ENCODE measurements around the gene TP53INP2. TPM values are rescaled to one million over a fixed set of nuclear protein-coding genes. Genes with fewer than 3 reads are reported as not detected.

TP53INP2 gene
- total and polyA plus RNA-seq, 2 of the 4 experiments (the other 2 are of a cell fraction), result 1.3 to 7.4 TPM

GRCh38 chr20:34709831-34710567 lies 5.9 kb downstream of the TP53INP2 start:
- ChIA-PET POLR2A (ENCODE audit: unreplicated experiment) (no interaction called here), CTCF (interaction anchor here (0.8 to 1.3 kb wide), 2 partner anchors 60 to 184 kb away, joined by 3 to 4 read pairs; no protein-coding TSS in a partner anchor)
- intact Hi-C loops (cut with micrococcal nuclease), result loop anchor here (5.0 kb wide), 3 partner anchors 57 to 398 kb away; no protein-coding TSS in a partner anchor
- Histone ChIP-seq H2AK9ac (replicated peaks; ENCODE audit: low read depth, low read length, poor library complexity) (peak overlapping the region; percentile 90), H4K8ac (ENCODE audit: low read depth in 2 of 2, low read length in 2 of 2) (peak overlapping the region; percentile 29 to 78; a peak in 1 of 4 replicates), H2BK15ac (ENCODE audit: low read depth, low read length) (peak overlapping the region; percentile 37; the same call in 1 of the 3 replicates), H2BK5ac (ENCODE audit: low read depth, low read length, poor library complexity, severe bottlenecking) (no peak overlapping the region), H3K36me3 (ENCODE audit: control insufficient read depth, insufficient read depth, low read length) (peaks cover 22% of the 10 kb centered on the region), H3K56ac (ENCODE audit: extremely low read depth, insufficient read depth, low read length) (no peak overlapping the region; the same call in 1 of the 2 replicates), H3K9me3 (ENCODE audit: control insufficient read depth, insufficient read depth, low read length) (no peaks in the 10 kb centered on the region), H3K27ac (ENCODE audit: insufficient read depth, low read length) (peak overlapping the region; percentile 24), H2BK120ac (ENCODE audit: low read depth, low read length) (peak overlapping the region; percentile 40; the same call in 1 of the 2 replicates), H3K4me2 (ENCODE audit: low read depth, low read length) (peak overlapping the region; percentile 79), H4K91ac (ENCODE audit: insufficient read depth, low read depth, low read length) (peak overlapping the region; percentile 39), H3K4me1 (ENCODE audit: control insufficient read depth, insufficient read depth, low read length) (peaks cover 22% of the 10 kb centered on the region), H3K27me3 (ENCODE audit: control insufficient read depth, insufficient read depth, low read length) (no peaks in the 10 kb centered on the region), H3K4ac (ENCODE audit: low read depth, low read length) (peak overlapping the region; percentile 82), H2AK5ac (ENCODE audit: low read depth, low read length) (peak overlapping the region; percentile 83), H3K18ac (ENCODE audit: low read depth, low read length) (no peak overlapping the region; the same call in 1 of the 2 replicates), H3K79me1 (ENCODE audit: low read depth in 1 of 2, low read length in 2 of 2) (peaks cover 0 to 60% of the 10 kb centered on the region in 2 experiments; a peak in 2 of 4 replicates), H3K14ac (replicated peaks; ENCODE audit: low read depth, low read length) (peak overlapping the region; percentile 84), H4K5ac (ENCODE audit: low read depth, low read length) (peak overlapping the region; percentile 28; the same call in 1 of the 2 replicates), H2AFZ (replicated peaks; ENCODE audit: low read length, poor library complexity) (peak overlapping the region; percentile 97), H2BK20ac (ENCODE audit: low read depth, low read length) (peak overlapping the region; percentile 12; the same call in 1 of the 2 replicates), H3K4me3 (ENCODE audit: insufficient read depth, low read depth, low read length) (peak overlapping the region; percentile 57), H3K9ac (ENCODE audit: low read depth, low read length) (peak overlapping the region; percentile 34), H4K20me1 (ENCODE audit: insufficient read depth, low read length) (peaks cover 27% of the 10 kb centered on the region; the same call in 1 of the 2 replicates), H3K23ac (ENCODE audit: low read depth, low read length) (peak overlapping the region; percentile 53), H3K9me1 (ENCODE audit: insufficient read depth, low read length) (peaks cover 32% of the 10 kb centered on the region)
- 2% methylated on average over 32 of the region's 61 CpGs; no CpG with 5 or more reads in 1 of the 2 experiments for WGBS, 2 experiments (ENCODE audit: extremely low coverage in 2 of 2, insufficient read length in 1 of 2)
- peak; percentile 48 for ATAC-seq (ENCODE audit: low read depth)
- peak; percentile 51 for DNase-seq
- in situ Hi-C loops (cut with MboI; ENCODE audit: low sequenced_read_pairs), result loop anchor here (10.0 kb wide), 1 partner anchor 405 kb away; the partner anchor contains the start of gene AHCY
- TF ChIP-seq USF2 (IDR thresholded peaks at IDR 0.05; ENCODE audit: low read depth, low read length) (no peak), CTCF (conservative IDR thresholded peaks at IDR 0.05; ENCODE audit: low read depth, low read length) (peak; percentile 33), RCOR1 (IDR thresholded peaks at IDR 0.05; ENCODE audit: insufficient replicate concordance, low read length) (no peak), MXI1 (IDR thresholded peaks at IDR 0.05; ENCODE audit: borderline replicate concordance, low read depth, low read length) (0 out of 2 replicates have a peak, but pooled peaks have one; percentile 34), RAD21 (IDR thresholded peaks at IDR 0.05; ENCODE audit: low read length) (no peak)
- dilution Hi-C loops (cut with HindIII; ENCODE audit: low sequenced_read_pairs, unreplicated experiment), result no loop called here
- BruUV-seq (replicated peaks), result no TSS peak
